Measurements from ENCODE around the gene SPATA6. TPM values are rescaled to one million over a fixed set of nuclear protein-coding genes. Genes with fewer than 3 reads are reported as not detected.

SPATA6 gene
- total and polyA plus RNA-seq, 2 donors (not counting 1 experiment from before 2014, with no cell fraction given) = 1.9 to 6.7 TPM

DNA sequence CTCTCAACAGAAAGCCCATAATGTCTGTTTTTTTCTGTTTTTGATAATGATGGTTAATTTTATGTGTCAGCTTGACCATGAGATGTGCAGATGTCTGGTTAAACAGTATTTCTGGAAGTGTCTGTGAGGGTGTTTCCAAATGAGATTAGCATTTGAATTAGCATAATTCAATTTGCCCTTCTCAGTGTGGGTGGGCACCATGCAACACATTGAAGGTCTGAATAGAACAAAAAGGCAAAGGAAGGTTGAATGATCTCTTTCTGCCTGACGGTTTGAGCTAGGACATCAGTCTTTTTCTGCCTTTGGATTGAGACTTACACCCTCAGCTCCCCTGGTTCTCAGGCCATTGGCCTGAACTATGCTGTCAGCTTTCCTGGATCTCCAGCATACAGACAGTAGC lies 34.9 kb upstream of the SPATA6 start:
- Histone ChIP-seq H3K27me3 (replicated peaks in 1 of 4; ENCODE audit: control extremely low read depth in 1 of 4, control insufficient read depth in 3 of 4, insufficient read depth in 4 of 4, low read length in 3 of 4) (peaks cover 0 to 14% (median 6%) of the 10 kb centered on the region in 4 experiments), H3K4me1 (ENCODE audit: control insufficient read depth in 2 of 2, insufficient read depth in 2 of 2, low read length in 2 of 2) (no peaks in the 10 kb centered on the region), H3K27ac (ENCODE audit: low read length in 2 of 2) (no peak overlapping the region), H4K20me1 (ENCODE audit: control insufficient read depth, insufficient read depth, low read length, poor library complexity, severe bottlenecking) (no peaks in the 10 kb centered on the region), H3K79me2 (ENCODE audit: control insufficient read depth, insufficient read depth, low read length) (no peaks in the 10 kb centered on the region), H2AFZ (ENCODE audit: insufficient read depth, low read depth, low read length, poor library complexity, severe bottlenecking) (no peak overlapping the region), H3K4me3 (ENCODE audit: control extremely low read depth in 1 of 5, extremely low read depth in 1 of 5, insufficient read depth in 1 of 5, low read depth in 2 of 5, low read length in 4 of 5) (no peak overlapping the region), H3K4me2 (replicated peaks; ENCODE audit: low read depth, low read length, poor library complexity, severe bottlenecking) (no peak overlapping the region), H3K9ac (ENCODE audit: low read length) (no peak overlapping the region), H3K36me3 (replicated peaks in 1 of 2; ENCODE audit: control extremely low read depth in 1 of 2, control insufficient read depth in 1 of 2, extremely low read depth in 1 of 2, insufficient read depth in 2 of 2, low read length in 1 of 2) (no peaks in the 10 kb centered on the region), H3K9me3 (ENCODE audit: control extremely low read depth in 1 of 3, control insufficient read depth in 2 of 3, insufficient read depth in 1 of 3, low read length in 2 of 3) (no peaks in the 10 kb centered on the region)
- ChIA-PET CTCF (interaction anchor here (0.8 to 2.2 kb wide), 2 partner anchors 8 to 10 kb away, joined by 4 to 13 read pairs; no protein-coding TSS in a partner anchor), POLR2A (no interaction called here)
- intact Hi-C loops (cut with micrococcal nuclease) = no loop called here
- ATAC-seq (ENCODE audit: low read depth) = no peak
- Mint-ChIP-seq H3K9me3 (ENCODE audit: insufficient read depth) (no peaks in the 10 kb centered on the region), H3K4me1 (no peaks in the 10 kb centered on the region), H3K27ac (no peak overlapping the region), H3K4me3 (no peak overlapping the region), H3K27me3 (peaks cover 13% of the 10 kb centered on the region)
- TF ChIP-seq, protein P1, sequence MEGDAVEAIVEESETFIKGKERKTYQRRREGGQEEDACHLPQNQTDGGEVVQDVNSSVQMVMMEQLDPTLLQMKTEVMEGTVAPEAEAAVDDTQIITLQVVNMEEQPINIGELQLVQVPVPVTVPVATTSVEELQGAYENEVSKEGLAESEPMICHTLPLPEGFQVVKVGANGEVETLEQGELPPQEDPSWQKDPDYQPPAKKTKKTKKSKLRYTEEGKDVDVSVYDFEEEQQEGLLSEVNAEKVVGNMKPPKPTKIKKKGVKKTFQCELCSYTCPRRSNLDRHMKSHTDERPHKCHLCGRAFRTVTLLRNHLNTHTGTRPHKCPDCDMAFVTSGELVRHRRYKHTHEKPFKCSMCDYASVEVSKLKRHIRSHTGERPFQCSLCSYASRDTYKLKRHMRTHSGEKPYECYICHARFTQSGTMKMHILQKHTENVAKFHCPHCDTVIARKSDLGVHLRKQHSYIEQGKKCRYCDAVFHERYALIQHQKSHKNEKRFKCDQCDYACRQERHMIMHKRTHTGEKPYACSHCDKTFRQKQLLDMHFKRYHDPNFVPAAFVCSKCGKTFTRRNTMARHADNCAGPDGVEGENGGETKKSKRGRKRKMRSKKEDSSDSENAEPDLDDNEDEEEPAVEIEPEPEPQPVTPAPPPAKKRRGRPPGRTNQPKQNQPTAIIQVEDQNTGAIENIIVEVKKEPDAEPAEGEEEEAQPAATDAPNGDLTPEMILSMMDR (IDR thresholded peaks at IDR 0.05) = no peak
- no peak for TF ChIP-seq EZH2 (IDR thresholded peaks at IDR 0.05; ENCODE audit: borderline replicate concordance, insufficient read depth, low read depth, low read length, poor library complexity, severe bottlenecking)
- WGBS (ENCODE audit: insufficient coverage) = 38% methylated on average over 1 of the region's 1 CpG
- DNase-seq = no peak

DNA sequence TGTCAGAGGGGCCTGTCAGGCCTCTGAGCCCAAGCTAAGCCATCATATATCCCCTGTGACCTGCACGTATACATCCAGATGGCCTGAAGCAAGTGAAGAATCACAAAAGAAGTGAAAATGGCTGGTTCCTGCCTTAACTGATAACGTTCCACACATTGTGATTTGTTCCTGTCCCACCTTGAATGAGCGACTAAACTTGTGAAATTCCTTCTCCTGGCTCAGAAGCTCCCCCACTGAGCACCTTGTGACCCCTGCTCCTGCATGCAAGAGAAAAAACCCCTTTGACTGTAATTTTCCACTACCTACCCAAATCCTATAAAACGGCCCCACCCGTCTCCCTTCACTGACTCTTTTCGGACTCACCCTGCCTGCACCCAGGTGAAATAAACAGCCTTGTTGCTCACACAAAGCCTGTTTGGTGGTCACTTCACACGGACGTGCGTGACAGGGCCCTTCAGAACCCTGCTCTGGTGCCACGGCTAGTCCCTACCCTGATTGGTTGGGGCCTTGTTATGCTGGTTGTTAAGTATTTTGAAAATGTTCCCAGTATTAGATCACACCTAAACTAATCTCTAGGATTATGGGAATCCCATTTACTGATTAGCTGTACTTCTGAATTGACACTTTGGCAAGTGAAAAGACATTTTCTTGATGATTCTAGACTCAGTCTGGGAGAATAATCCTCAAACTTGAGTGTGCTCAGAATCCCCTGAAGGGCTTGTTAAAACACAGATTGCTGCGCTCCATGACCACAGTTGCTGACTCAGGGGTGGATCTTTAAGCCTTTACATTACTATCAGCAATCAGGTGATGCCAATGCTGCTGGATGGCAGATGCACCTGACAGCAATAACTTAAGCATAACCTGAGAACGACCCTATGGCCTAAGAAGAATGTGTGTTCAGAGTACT lies 28.8 kb upstream of the SPATA6 start:
- no peak overlapping the region for H3K4me2 ChIP-seq (replicated peaks; ENCODE audit: low read depth, low read length, poor library complexity, severe bottlenecking)
- no peak for ATAC-seq (ENCODE audit: low read depth)
- Mint-ChIP-seq H3K27me3 (peaks cover 10% of the 10 kb centered on the region), H3K27ac (no peak overlapping the region), H3K9me3 (ENCODE audit: insufficient read depth) (no peaks in the 10 kb centered on the region), H3K4me1 (peaks cover 4% of the 10 kb centered on the region), H3K4me3 (no peak overlapping the region)
- no peaks in the 10 kb centered on the region for H3K36me3 ChIP-seq (replicated peaks in 1 of 2; ENCODE audit: control extremely low read depth in 1 of 2, control insufficient read depth in 1 of 2, extremely low read depth in 1 of 2, insufficient read depth in 2 of 2, low read length in 1 of 2)
- H4K20me1 ChIP-seq (ENCODE audit: control insufficient read depth, insufficient read depth, low read length, poor library complexity, severe bottlenecking) = no peaks in the 10 kb centered on the region
- H3K4me1 ChIP-seq (ENCODE audit: control insufficient read depth in 2 of 2, insufficient read depth in 2 of 2, low read length in 2 of 2) = peaks cover 0 to 5% of the 10 kb centered on the region in 2 donors
- no peak overlapping the region for H3K4me3 ChIP-seq (ENCODE audit: control extremely low read depth in 1 of 5, extremely low read depth in 1 of 5, insufficient read depth in 1 of 5, low read depth in 2 of 5, low read length in 4 of 5)
- H3K9me3 ChIP-seq (ENCODE audit: control extremely low read depth in 1 of 3, control insufficient read depth in 2 of 3, insufficient read depth in 1 of 3, low read length in 2 of 3) = no peaks in the 10 kb centered on the region
- no peaks in the 10 kb centered on the region for H3K79me2 ChIP-seq (ENCODE audit: control insufficient read depth, insufficient read depth, low read length)
- CTCF ChIA-PET = interaction anchor here (0.7 to 4.8 kb wide), 7 partner anchors 9 to 407 kb away, joined by 3 to 41 read pairs (median 3); no protein-coding TSS in a partner anchor
- H3K27ac ChIP-seq (ENCODE audit: low read length in 2 of 2) = no peak overlapping the region
- no peaks in the 10 kb centered on the region for H3K27me3 ChIP-seq (replicated peaks in 1 of 4; ENCODE audit: control extremely low read depth in 1 of 4, control insufficient read depth in 3 of 4, insufficient read depth in 4 of 4, low read length in 3 of 4)
- POLR2A ChIA-PET = no interaction called here
- H3K9ac ChIP-seq (ENCODE audit: low read length) = no peak overlapping the region
- WGBS (ENCODE audit: insufficient coverage) = 85% methylated on average over 9 of the region's 12 CpGs
- intact Hi-C loops (cut with micrococcal nuclease) = no loop called here
- no peak for TF ChIP-seq EZH2 (IDR thresholded peaks at IDR 0.05; ENCODE audit: borderline replicate concordance, insufficient read depth, low read depth, low read length, poor library complexity, severe bottlenecking)
- TF ChIP-seq, protein P1 (IDR thresholded peaks at IDR 0.05) = no peak
- DNase-seq = no peak
- H2AFZ ChIP-seq (ENCODE audit: insufficient read depth, low read depth, low read length, poor library complexity, severe bottlenecking) = no peak overlapping the region
